ENCODE measurements around the gene SLC35A4. TPM values are rescaled to one million over a fixed set of nuclear protein-coding genes. Genes with fewer than 3 reads are reported as not detected.
"Not testable (repeated sequence)": the region's sequence is repeated elsewhere in the genome, so short reads cannot be mapped to it uniquely, and the experiment has no call there.

SLC35A4 gene
- total and polyA plus RNA-seq, 4 donors: 17.5 to 37.0 (median 26.6) TPM

DNA sequence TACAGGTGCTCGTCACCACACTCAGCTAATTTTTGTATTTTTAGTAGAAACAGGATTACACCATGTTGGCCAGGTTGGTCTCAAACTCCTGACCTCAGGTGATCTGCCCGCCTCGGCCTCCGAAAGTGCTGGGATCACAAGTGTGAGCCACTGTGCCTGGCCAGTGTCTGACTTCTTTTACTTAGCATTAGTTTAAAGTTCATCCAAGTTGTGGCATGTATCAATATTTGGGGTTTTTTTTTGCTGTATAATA lies 38.7 kb downstream of the SLC35A4 start:
- peak in 1 of 2 donors; percentile 58 for TF ChIP-seq RXRA (IDR thresholded peaks at IDR 0.05)
- Histone ChIP-seq H3K4me1 (ENCODE audit: control insufficient read depth in 4 of 4, insufficient read depth in 4 of 4, low read length in 3 of 4) (peaks cover 0 to 12% (median 5%) of the 10 kb centered on the region in 4 donors), H3K27ac (ENCODE audit: low read depth in 1 of 2, low read length in 2 of 2) (peak overlapping the region; percentile 88 to 97)
- not testable (repeated sequence) for H3K9me3 ChIP-seq (ENCODE audit: control insufficient read depth in 4 of 4, low read length in 3 of 4); H3K9ac ChIP-seq (ENCODE audit: low read depth in 1 of 2, low read length in 2 of 2); H3K36me3 ChIP-seq (ENCODE audit: control insufficient read depth in 4 of 4, insufficient read depth in 3 of 4, low read depth in 1 of 4, low read length in 3 of 4); DNase-seq (ENCODE audit: low spot score); H3K27me3 ChIP-seq (ENCODE audit: control insufficient read depth in 4 of 4, insufficient read depth in 4 of 4, low read length in 3 of 4); H3K4me3 ChIP-seq (ENCODE audit: low read depth in 1 of 3, low read length in 3 of 3)
- 53% methylated on average over 4 of the region's 4 CpGs for WGBS

DNA sequence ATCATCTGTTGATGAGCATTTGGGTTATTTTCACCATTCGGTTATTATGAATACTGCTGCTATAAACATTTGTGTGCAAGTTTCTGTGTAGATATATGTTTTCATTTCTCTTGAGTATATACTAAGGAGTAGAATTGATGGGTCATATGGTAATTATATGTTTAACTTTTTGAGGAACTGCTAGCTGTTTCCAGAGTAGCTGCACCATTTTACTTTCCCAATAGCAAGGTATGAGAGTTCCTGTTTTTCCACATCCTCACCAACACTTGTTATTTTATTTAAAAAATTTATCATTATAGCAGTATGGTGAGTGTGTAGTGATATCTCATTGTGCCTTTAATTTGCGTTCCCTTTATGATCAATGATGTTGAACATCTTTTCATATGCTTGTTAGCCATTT lies 39.1 kb downstream of the SLC35A4 start:
- Histone ChIP-seq H3K36me3 (ENCODE audit: control insufficient read depth in 4 of 4, insufficient read depth in 3 of 4, low read depth in 1 of 4, low read length in 3 of 4) (no peaks in the 10 kb centered on the region), H3K27me3 (ENCODE audit: control insufficient read depth in 4 of 4, insufficient read depth in 4 of 4, low read length in 3 of 4) (no peaks in the 10 kb centered on the region), H3K9ac (ENCODE audit: low read depth in 1 of 2, low read length in 2 of 2) (no peak overlapping the region), H3K9me3 (ENCODE audit: control insufficient read depth in 4 of 4, low read length in 3 of 4) (no peaks in the 10 kb centered on the region), H3K4me3 (ENCODE audit: low read depth in 1 of 3, low read length in 3 of 3) (no peak overlapping the region), H3K27ac (ENCODE audit: low read depth in 1 of 2, low read length in 2 of 2) (peak overlapping the region; percentile 88 to 97), H3K4me1 (ENCODE audit: control insufficient read depth in 4 of 4, insufficient read depth in 4 of 4, low read length in 3 of 4) (peaks cover 0 to 12% (median 4%) of the 10 kb centered on the region in 4 donors)
- no peak for TF ChIP-seq RXRA (IDR thresholded peaks at IDR 0.05)
- TF ChIP-seq, protein P1, sequence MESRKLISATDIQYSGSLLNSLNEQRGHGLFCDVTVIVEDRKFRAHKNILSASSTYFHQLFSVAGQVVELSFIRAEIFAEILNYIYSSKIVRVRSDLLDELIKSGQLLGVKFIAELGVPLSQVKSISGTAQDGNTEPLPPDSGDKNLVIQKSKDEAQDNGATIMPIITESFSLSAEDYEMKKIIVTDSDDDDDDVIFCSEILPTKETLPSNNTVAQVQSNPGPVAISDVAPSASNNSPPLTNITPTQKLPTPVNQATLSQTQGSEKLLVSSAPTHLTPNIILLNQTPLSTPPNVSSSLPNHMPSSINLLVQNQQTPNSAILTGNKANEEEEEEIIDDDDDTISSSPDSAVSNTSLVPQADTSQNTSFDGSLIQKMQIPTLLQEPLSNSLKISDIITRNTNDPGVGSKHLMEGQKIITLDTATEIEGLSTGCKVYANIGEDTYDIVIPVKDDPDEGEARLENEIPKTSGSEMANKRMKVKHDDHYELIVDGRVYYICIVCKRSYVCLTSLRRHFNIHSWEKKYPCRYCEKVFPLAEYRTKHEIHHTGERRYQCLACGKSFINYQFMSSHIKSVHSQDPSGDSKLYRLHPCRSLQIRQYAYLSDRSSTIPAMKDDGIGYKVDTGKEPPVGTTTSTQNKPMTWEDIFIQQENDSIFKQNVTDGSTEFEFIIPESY (IDR thresholded peaks at IDR 0.05): no peak
- no peak for TF ChIP-seq YY1 (IDR thresholded peaks at IDR 0.05)
- no peak for TF ChIP-seq JUND (IDR thresholded peaks at IDR 0.05)
- TF ChIP-seq SP1 (IDR thresholded peaks at IDR 0.05): no peak
- no peak for TF ChIP-seq FOXA1 (IDR thresholded peaks at IDR 0.05)
- no peak for TF ChIP-seq TAF1 (conservative IDR thresholded peaks at IDR 0.05)
- TF ChIP-seq, protein P2, sequence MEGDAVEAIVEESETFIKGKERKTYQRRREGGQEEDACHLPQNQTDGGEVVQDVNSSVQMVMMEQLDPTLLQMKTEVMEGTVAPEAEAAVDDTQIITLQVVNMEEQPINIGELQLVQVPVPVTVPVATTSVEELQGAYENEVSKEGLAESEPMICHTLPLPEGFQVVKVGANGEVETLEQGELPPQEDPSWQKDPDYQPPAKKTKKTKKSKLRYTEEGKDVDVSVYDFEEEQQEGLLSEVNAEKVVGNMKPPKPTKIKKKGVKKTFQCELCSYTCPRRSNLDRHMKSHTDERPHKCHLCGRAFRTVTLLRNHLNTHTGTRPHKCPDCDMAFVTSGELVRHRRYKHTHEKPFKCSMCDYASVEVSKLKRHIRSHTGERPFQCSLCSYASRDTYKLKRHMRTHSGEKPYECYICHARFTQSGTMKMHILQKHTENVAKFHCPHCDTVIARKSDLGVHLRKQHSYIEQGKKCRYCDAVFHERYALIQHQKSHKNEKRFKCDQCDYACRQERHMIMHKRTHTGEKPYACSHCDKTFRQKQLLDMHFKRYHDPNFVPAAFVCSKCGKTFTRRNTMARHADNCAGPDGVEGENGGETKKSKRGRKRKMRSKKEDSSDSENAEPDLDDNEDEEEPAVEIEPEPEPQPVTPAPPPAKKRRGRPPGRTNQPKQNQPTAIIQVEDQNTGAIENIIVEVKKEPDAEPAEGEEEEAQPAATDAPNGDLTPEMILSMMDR (IDR thresholded peaks at IDR 0.05; ENCODE audit: low read depth, low read length, missing input control): no peak
- TF ChIP-seq, protein P3, sequence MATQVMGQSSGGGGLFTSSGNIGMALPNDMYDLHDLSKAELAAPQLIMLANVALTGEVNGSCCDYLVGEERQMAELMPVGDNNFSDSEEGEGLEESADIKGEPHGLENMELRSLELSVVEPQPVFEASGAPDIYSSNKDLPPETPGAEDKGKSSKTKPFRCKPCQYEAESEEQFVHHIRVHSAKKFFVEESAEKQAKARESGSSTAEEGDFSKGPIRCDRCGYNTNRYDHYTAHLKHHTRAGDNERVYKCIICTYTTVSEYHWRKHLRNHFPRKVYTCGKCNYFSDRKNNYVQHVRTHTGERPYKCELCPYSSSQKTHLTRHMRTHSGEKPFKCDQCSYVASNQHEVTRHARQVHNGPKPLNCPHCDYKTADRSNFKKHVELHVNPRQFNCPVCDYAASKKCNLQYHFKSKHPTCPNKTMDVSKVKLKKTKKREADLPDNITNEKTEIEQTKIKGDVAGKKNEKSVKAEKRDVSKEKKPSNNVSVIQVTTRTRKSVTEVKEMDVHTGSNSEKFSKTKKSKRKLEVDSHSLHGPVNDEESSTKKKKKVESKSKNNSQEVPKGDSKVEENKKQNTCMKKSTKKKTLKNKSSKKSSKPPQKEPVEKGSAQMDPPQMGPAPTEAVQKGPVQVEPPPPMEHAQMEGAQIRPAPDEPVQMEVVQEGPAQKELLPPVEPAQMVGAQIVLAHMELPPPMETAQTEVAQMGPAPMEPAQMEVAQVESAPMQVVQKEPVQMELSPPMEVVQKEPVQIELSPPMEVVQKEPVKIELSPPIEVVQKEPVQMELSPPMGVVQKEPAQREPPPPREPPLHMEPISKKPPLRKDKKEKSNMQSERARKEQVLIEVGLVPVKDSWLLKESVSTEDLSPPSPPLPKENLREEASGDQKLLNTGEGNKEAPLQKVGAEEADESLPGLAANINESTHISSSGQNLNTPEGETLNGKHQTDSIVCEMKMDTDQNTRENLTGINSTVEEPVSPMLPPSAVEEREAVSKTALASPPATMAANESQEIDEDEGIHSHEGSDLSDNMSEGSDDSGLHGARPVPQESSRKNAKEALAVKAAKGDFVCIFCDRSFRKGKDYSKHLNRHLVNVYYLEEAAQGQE (IDR thresholded peaks at IDR 0.05): no peak
- no peak for TF ChIP-seq HNF4G (IDR thresholded peaks at IDR 0.05)
- TF ChIP-seq HNF4A (conservative IDR thresholded peaks at IDR 0.05): no peak
- TF ChIP-seq, protein P4, sequence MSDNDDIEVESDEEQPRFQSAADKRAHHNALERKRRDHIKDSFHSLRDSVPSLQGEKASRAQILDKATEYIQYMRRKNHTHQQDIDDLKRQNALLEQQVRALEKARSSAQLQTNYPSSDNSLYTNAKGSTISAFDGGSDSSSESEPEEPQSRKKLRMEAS (IDR thresholded peaks at IDR 0.05): no peak
- no peak for TF ChIP-seq FOXA2 (IDR thresholded peaks at IDR 0.05)
- no peak for TF ChIP-seq RAD21 (IDR thresholded peaks at IDR 0.05)
- TF ChIP-seq GABPA (IDR thresholded peaks at IDR 0.05 in 1 of 2, conservative IDR thresholded peaks at IDR 0.05 in 1 of 2): no peak
- no peak for TF ChIP-seq NR2F2 (IDR thresholded peaks at IDR 0.05)
- no peak for TF ChIP-seq EGR1 (IDR thresholded peaks at IDR 0.05; ENCODE audit: low read depth in 2 of 2)
- TF ChIP-seq, protein P5, sequence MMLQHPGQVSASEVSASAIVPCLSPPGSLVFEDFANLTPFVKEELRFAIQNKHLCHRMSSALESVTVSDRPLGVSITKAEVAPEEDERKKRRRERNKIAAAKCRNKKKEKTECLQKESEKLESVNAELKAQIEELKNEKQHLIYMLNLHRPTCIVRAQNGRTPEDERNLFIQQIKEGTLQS (IDR thresholded peaks at IDR 0.05): no peak
- no peak for DNase-seq (ENCODE audit: low spot score)
- WGBS: 99% methylated on average over 2 of the region's 2 CpGs
